Endothelial cell of umbilical vein (primary cell): ENCODE measurements around the gene CAMK2D. TPM values are rescaled to one million over a fixed set of nuclear protein-coding genes. Genes with fewer than 3 reads are reported as not detected.

Source experiments
- BruUV-seq: library from RNA; stranded (reverse); fragments of 400-500 nt; replicated peaks from 2 replicates; lab custom pipeline; 2021; lab: Mats Ljungman, UMichigan
- CTCF ChIA-PET: fragments of 300-600, 350-600 bp; sonication (Branson Sonifier 250); formaldehyde crosslinking; loops from one replicate; lab custom pipeline; 2021; ENCODE audit warnings: antibody characterized with exemption, inconsistent platforms; lab: Charles Lee
- POLR2A ChIA-PET: fragments of 300-600, 350-600 bp; sonication (Branson Sonifier 250); formaldehyde crosslinking; loops from one replicate; lab custom pipeline; 2021; ENCODE audit warnings: antibody characterized with exemption, inconsistent platforms; lab: Charles Lee
- DNase-seq: peaks from one replicate; pipeline ENCODE4 v3.0.0-alpha.2; 2011; ENCODE audit warnings: low read depth, low spot score
- FAIRE-seq: peaks from 2 replicates; lab custom pipeline; 2011; peaks lifted over from hg19 to GRCh38; lab: Jason Lieb, UNC
- H2AFZ ChIP-seq: 2 replicates; pipeline ENCODE4 v1.6.0; 2012; ENCODE audit warnings: low read depth, low read length, control low read depth, inconsistent platforms
- H3K27ac ChIP-seq: 2 replicates; pipeline ENCODE4 v1.5.1; 2011; ENCODE audit warnings: low read depth, mild to moderate bottlenecking, control low read depth, low read length, moderate library complexity; ENCODE audit not compliant: insufficient read depth
- H3K27me3 ChIP-seq, 2 experiments: 2 replicates each; pipeline versions ENCODE4 v1.6.0 to v1.6.1; 2011; ENCODE audit warnings: low read length in 2 of 2, mixed read lengths in 1 of 2; ENCODE audit not compliant: control insufficient read depth in 2 of 2, insufficient read depth in 2 of 2
- H3K36me3 ChIP-seq, 2 experiments: 2 replicates in 1 of 2; 3 replicates in 1 of 2; pipeline ENCODE4 v1.5.1; 2011; ENCODE audit warnings: low read length in 2 of 2, mild to moderate bottlenecking in 1 of 2, moderate library complexity in 1 of 2; ENCODE audit not compliant: control insufficient read depth in 2 of 2, insufficient read depth in 2 of 2; ENCODE audit errors: extremely low read depth in 1 of 2
- H3K4me1 ChIP-seq: 3 replicates; pipeline ENCODE4 v1.5.1; 2011; ENCODE audit warnings: mild to moderate bottlenecking, low read length; ENCODE audit not compliant: control insufficient read depth, insufficient read depth; ENCODE audit errors: extremely low read depth
- H3K4me2 ChIP-seq: 2 replicates; pipeline ENCODE4 v1.6.1; 2011; ENCODE audit warnings: low read length, control low read depth, mixed read lengths; ENCODE audit not compliant: insufficient read depth
- H3K4me3 ChIP-seq, 3 experiments: fragments of 200-600 bp in 1 of 3; sonication (generic), shearing (Covaris generic) in 1 of 3; replicated peaks in 1 of 3; 2 replicates each; pipeline ENCODE4 v1.5.1; 2011 to 2016; ENCODE audit warnings: control low read depth in 3 of 3, low read length in 3 of 3, mild to moderate bottlenecking in 2 of 3, inconsistent platforms in 1 of 3, low read depth in 1 of 3, moderate library complexity in 1 of 3; ENCODE audit not compliant: insufficient read depth in 1 of 3
- H3K79me2 ChIP-seq: 2 replicates; pipeline ENCODE4 v1.6.0; 2012; ENCODE audit warnings: low read length, inconsistent platforms; ENCODE audit not compliant: control insufficient read depth, insufficient read depth
- H3K9ac ChIP-seq: replicated peaks from 2 replicates; pipeline ENCODE3; 2011; ENCODE audit warnings: low read length, control low read depth; ENCODE audit not compliant: insufficient read depth; ENCODE audit errors: extremely low read depth
- H3K9me1 ChIP-seq: replicated peaks from 3 replicates; pipeline ENCODE4 v1.6.0; 2011; ENCODE audit warnings: mild to moderate bottlenecking, low read length; ENCODE audit not compliant: control insufficient read depth, insufficient read depth; ENCODE audit errors: extremely low read depth
- H3K9me3 ChIP-seq: replicated peaks from 2 replicates; pipeline ENCODE4 v1.5.1; 2012; ENCODE audit warnings: low read length, inconsistent platforms; ENCODE audit not compliant: control insufficient read depth, insufficient read depth
- H4K20me1 ChIP-seq: replicated peaks from 2 replicates; pipeline ENCODE3; 2011; ENCODE audit warnings: mild to moderate bottlenecking, low read length; ENCODE audit not compliant: control insufficient read depth, insufficient read depth; ENCODE audit errors: extremely low read depth
- CTCF ChIP-seq, 2 donors: IDR thresholded peaks; 1 replicate in 1 of 2; 2 replicates in 1 of 2; pipeline ENCODE4 v1.5.1; 2011; ENCODE audit warnings: low read length in 2 of 2, mild to moderate bottlenecking in 2 of 2, moderate library complexity in 2 of 2, control low read depth in 1 of 2, inconsistent platforms in 1 of 2, low read depth in 1 of 2; ENCODE audit not compliant: insufficient read depth in 1 of 2; ENCODE audit errors: extremely low read depth in 1 of 2
- EZH2 ChIP-seq: IDR thresholded peaks from 2 replicates; pipeline ENCODE4 v1.6.1; 2012; ENCODE audit warnings: borderline replicate concordance, low read depth, mild to moderate bottlenecking, moderate library complexity, low read length, inconsistent platforms; ENCODE audit not compliant: severe bottlenecking
- FOS ChIP-seq: IDR thresholded peaks from 2 replicates; pipeline ENCODE4 v1.6.1; 2011; ENCODE audit warnings: mild to moderate bottlenecking, low read length, moderate library complexity, borderline replicate concordance; ENCODE audit not compliant: insufficient read depth
- GATA2 ChIP-seq: IDR thresholded peaks from 2 replicates; pipeline ENCODE4 v1.7.0; 2011; ENCODE audit warnings: low read depth, mild to moderate bottlenecking, moderate library complexity, mixed read lengths, low read length; ENCODE audit not compliant: insufficient read length, insufficient read depth
- MAX ChIP-seq: IDR thresholded peaks from 2 replicates; pipeline ENCODE4 v1.6.1; 2011; ENCODE audit not compliant: insufficient read depth, insufficient read length
- MYC ChIP-seq: IDR thresholded peaks from one replicate; pipeline ENCODE4 v1.6.1; 2011; ENCODE audit warnings: mild to moderate bottlenecking, low read depth, low read length
- POLR2A ChIP-seq: IDR thresholded peaks from 2 replicates; pipeline ENCODE4 v1.6.1; 2012; ENCODE audit warnings: low read depth, mild to moderate bottlenecking, control low read depth, low read length
- POLR2AphosphoS5 ChIP-seq: IDR thresholded peaks from 2 replicates; pipeline ENCODE4 v1.6.1; 2012; ENCODE audit warnings: low read depth, mild to moderate bottlenecking, control low read depth, low read length, moderate library complexity; ENCODE audit not compliant: insufficient read depth
- dilution Hi-C: fragments of 300-500 bp; cut with MboI; formaldehyde crosslinking; loops from one replicate; pipeline ENCODE4 v1.15.0; 2019; ENCODE audit warnings: low sequenced_read_pairs; ENCODE audit not compliant: extremely low pct_ligation_motif_present
- intact Hi-C: fragments of 100-400 bp; cut with micrococcal nuclease; formaldehyde crosslinking; loops from one replicate; pipeline ENCODE4 v1.10.0; 2022
- polyA plus RNA-seq, 4 experiments: library from polyadenylated mRNA; depleted of rRNA in 3 of 4; stranded (reverse) in 3 of 4; unstranded in 1 of 4; fragments of >200 nt; gene quantifications; 2 replicates each; pipeline versions ENCODE4 v1.2.1 to v1.2.3, GENCODE V29; 2011 to 2012; ENCODE audit warnings: missing spikeins in 1 of 4
- total RNA-seq: library from RNA; stranded (reverse); gene quantifications from 2 replicates; pipeline ENCODE4 v1.2.3, GENCODE V29; 2021

The CAMK2D gene
- total and polyA plus RNA-seq, 2 donors (not counting 3 experiments of a cell fraction or from before 2014, with no cell fraction given), result 10.4 to 30.7 TPM

- CTCF ChIA-PET, result interaction anchor here (1.1 to 2.1 kb wide), 2 partner anchors 9 to 11 kb away, joined by 4 to 8 read pairs; no protein-coding TSS in a partner anchor
- Histone ChIP-seq H3K4me2 (no peak overlapping the region), H4K20me1 (no peaks in the 10 kb centered on the region), H3K79me2 (no peaks in the 10 kb centered on the region), H3K4me3 (no peak overlapping the region), H3K27ac (no peak overlapping the region), H3K9me3 (no peaks in the 10 kb centered on the region), H3K4me1 (no peaks in the 10 kb centered on the region), H2AFZ (no peak overlapping the region), H3K9me1 (peaks cover 2% of the 10 kb centered on the region), H3K27me3 (no peaks in the 10 kb centered on the region), H3K9ac (no peak overlapping the region), H3K36me3 (no peaks in the 10 kb centered on the region)
- intact Hi-C loops, result no loop called here
- dilution Hi-C loops, result no loop called here
- FAIRE-seq, result peak; percentile 76
- POLR2A ChIA-PET, result no interaction called here
- no TSS peak for BruUV-seq
- no peak for DNase-seq
- TF ChIP-seq FOS (peak; percentile 41), MAX (no peak), POLR2A (no peak), POLR2AphosphoS5 (no peak)
Measured at GRCh38 chr4:113773756-113774155, 12.2 kb upstream of the CAMK2D start.

GRCh38 chr4:113773014-113773413 is 11.5 kb upstream of the CAMK2D start:
- Histone ChIP-seq H4K20me1 (no peaks in the 10 kb centered on the region), H3K9me1 (peaks cover 2% of the 10 kb centered on the region), H3K36me3 (no peaks in the 10 kb centered on the region), H3K9me3 (no peaks in the 10 kb centered on the region), H3K79me2 (no peaks in the 10 kb centered on the region), H2AFZ (no peak overlapping the region), H3K4me3 (no peak overlapping the region), H3K27ac (no peak overlapping the region), H3K4me2 (no peak overlapping the region), H3K4me1 (no peaks in the 10 kb centered on the region), H3K9ac (no peak overlapping the region), H3K27me3 (no peaks in the 10 kb centered on the region)
- no peak for FAIRE-seq
- POLR2A ChIA-PET, result no interaction called here
- dilution Hi-C loops, result no loop called here
- CTCF ChIA-PET, result interaction anchor here (2.1 kb wide), 1 partner anchor 10 kb away, joined by 8 read pairs; no protein-coding TSS in a partner anchor
- TF ChIP-seq GATA2 (no peak), MAX (no peak), MYC (no peak), FOS (no peak), CTCF (IDR thresholded peaks at IDR 0.05; ENCODE audit: extremely low read depth in 1 of 2, insufficient read depth in 1 of 2, low read depth in 1 of 2, low read length in 2 of 2) (no peak), EZH2 (no peak), POLR2AphosphoS5 (no peak), POLR2A (no peak)
- BruUV-seq, result no TSS peak
- intact Hi-C loops, result no loop called here
- DNase-seq, result no peak
